GM21576 (cell line): Measurements from ENCODE around the gene FADS6.
"Not testable (repeated sequence)": the region's sequence is repeated elsewhere in the genome, so short reads cannot be mapped to it uniquely, and the experiment has no call there.

ENCODE experiments used
- ATAC-seq: cut with Tn5 transposase; IDR thresholded peaks from one replicate; pipeline ENCODE4 v1.9.1; 2021; ENCODE audit warnings: mild to moderate bottlenecking, moderate library complexity; ENCODE audit not compliant: unreplicated experiment

FADS6 gene

DNA sequence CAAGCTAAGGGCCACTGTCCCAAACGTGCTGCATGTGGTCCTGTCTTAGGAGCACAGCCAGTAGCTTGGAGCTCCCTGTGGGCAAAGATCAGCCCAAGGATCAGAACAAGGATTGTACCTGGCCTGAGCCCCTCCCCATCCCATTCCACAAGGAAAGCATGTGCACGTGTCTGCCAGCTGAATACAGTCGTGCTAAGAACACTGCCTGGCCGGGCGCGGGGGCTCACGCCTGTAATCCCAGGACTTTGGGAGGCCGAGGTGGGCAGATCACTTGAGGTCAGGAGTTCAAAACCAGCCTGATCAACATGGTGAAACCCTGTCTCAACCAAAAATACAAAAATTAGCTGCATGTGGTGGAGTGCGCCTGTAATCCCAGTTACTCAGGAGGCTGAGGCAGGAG is 23.4 kb downstream of the FADS6 start:
- ATAC-seq: not testable (repeated sequence)

DNA sequence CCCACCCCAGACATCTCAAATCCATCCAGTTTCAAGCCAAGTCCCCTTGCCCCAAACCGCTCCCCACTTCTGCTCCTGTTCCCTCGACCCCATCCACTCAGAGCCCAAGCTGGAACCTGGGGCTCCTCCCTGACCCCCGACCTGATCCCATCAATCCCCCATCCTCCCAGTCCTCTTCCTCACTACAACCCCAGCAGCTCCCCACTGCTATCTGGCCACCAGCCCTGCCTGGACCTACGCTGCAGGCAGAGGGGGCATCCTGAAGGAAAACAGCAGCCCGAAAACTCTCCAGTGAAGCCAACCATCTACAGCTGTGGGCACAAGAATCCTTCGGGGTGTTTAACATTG is 24.6 kb downstream of the FADS6 start:
- no peak for ATAC-seq

GRCh38 chr17:74868251-74868907 is 25.1 kb downstream of the FADS6 start:
- ATAC-seq: no peak

DNA sequence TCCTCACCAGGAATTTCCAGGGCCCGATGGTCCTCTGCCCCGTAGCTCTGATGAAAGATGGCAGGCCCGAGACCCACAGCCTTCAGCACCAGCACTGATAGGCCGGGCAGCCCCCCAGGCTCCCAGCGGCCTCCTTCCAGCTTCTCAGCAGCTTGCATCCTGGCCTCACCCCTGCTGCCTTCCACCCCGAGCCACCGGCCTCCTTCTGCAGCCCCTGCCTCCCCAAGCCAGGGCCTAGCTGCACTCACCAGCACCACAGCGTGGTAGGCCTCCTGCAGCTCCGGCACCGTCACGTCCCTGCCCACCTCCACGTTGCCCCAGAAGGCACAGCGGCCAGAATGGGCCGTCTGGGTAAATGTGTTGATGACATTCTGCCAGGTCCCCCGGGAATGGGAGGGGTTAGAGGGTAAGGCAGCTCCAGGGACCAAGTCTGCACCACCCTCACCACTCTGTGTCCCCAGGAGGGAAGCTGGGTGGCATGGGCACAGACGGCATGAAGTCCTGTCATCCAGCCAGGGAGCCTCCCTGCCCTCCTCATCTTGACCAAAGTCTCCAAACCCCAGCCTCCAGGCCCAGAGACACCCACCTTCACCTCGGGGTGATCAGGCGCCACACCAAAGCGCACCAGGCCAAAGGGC is 27.1 kb downstream of the FADS6 start:
- no peak for ATAC-seq

DNA sequence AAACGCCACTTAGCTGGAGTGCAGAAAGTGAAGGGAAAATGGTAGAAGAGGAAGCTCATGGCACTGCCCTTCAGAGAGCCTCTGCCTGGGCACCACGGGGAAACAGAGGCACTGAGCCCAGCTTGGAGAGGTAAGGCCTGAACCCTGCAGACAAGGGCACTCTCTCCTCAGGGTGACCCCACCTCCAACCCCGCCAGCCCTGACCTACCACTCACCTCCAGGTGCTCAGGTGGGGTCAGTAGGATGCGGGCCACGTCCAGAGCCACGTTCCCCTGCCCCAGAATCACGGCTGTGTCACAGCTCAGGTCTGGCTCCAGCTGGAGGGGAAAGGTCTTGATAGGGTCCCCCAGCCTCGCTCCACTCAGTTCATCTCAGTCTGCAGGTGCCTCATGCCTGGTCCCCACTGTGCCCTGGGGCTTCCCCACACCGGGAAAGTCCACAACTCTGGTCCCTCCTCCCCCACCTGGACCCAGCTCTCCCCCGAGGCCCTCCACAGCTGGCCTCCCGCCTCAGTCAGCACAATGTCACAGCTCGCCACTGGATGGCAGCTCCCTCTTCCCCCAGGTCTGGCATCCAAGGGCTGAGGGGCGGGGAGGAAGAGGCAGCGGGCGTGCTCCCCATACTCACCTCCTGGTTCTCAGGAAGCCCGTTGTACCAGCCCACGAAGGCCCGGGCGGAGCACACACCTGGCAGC is 27.8 kb downstream of the FADS6 start:
- no peak for ATAC-seq

GRCh38 chr17:74864866-74865395 is 28.5 kb downstream of the FADS6 start:
- no peak for ATAC-seq

GRCh38 chr17:74864297-74864865 is 29.1 kb downstream of the FADS6 start:
- ATAC-seq: no peak

DNA sequence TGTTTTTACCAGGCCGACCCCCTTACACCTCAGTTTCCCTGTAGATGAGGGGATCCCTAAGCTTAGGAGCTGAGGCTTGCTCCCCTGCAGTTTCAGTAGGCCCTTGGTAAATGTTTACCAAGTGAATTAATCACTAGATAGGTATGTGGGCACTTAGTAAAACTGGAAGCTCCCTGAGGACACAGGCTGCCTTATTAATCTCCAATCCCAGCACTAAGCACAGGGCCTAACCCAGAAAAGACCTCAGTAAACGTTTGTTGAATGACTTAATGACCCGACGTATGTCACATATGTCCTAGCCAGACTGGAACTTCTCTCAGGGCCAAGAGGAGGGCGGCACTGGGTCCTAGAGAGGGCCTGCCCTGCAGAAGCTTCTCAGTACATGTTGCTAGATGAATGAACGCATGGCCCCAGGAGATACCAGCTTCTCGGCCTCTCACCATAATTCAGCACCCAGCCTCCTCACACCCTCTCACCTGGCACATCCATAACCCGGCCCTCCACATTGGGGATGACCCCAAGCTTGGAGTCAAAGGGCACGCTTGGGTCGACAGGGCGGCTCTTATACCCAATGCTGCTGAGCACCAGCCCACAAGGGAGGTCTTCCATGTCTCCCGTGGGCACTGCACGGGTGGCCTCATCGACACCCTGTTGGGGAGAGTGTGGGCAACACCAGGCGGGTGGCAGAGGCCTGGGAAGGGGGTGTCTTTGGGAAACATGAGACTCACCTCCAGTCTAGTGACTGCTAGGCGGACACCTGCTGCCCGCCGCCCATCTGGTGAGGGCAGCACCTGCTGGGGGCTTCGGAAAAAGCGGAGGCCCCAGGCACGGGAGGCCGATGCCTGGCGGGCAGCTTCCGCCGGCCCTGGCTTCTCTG is 29.8 kb downstream of the FADS6 start:
- ATAC-seq: no peak

GRCh38 chr17:74862919-74863318 is 30.5 kb downstream of the FADS6 start:
- ATAC-seq: no peak

DNA sequence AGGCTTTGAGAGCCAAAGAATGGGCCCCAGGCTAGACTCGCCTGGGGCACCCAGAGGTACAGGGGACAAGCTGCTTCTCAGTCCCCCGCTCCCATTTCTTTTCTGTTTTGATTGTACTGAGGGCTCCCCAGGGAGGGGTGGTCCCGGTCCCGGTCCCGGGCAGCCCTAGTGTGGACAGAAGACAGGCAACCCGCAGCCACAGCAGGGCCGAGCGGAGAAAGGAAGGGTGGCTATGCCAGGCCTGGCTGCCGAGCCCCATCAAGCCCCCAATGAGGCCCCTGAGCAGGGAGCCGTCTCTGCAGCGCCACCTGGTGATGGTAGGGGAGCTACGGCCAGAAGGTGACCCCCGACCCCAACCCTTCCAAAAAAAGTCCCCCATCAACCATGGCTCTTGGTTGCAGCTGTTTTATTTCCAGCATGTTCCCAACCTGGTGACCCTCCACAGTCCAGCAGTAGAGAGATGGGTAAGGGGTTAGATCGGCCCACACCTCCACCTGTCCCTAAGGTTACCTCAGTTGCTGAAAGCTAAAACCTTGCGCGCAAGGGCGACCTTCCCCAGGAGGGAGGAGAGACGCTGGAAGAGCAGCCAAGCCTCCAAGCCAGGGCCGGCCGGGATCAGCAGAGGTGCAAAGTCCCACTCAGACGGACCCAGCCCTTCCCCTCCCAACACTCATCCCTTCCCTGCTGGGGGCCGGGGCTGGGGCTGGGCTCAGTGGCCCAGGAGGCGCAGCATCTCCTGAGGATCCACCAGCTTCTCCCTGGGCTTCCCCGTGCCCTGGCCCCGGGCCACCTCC is 31.1 kb downstream of the FADS6 start:
- no peak for ATAC-seq

DNA sequence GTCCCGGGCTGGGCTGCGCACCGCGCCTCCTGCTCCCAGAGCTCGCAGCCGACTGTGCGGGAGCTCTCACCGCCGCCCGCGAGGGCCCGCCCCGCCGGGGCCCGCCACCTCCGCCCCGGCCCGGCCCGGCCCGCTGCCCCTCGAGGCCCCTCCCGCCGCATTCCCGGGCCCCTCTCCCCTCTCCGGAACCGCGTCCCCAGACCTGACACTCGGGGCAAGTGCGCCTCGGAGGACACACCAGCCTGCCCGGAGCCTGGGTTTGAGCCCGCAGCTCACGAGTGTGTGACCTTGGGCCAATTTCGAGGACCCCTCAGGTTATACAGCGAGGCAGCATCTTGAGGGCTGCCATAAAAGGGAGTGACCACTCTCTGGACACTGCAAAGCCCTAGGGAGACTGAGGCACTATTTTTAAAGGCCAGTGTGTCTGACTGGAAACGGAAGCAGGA is 31.7 kb downstream of the FADS6 start:
- no peak for ATAC-seq

DNA sequence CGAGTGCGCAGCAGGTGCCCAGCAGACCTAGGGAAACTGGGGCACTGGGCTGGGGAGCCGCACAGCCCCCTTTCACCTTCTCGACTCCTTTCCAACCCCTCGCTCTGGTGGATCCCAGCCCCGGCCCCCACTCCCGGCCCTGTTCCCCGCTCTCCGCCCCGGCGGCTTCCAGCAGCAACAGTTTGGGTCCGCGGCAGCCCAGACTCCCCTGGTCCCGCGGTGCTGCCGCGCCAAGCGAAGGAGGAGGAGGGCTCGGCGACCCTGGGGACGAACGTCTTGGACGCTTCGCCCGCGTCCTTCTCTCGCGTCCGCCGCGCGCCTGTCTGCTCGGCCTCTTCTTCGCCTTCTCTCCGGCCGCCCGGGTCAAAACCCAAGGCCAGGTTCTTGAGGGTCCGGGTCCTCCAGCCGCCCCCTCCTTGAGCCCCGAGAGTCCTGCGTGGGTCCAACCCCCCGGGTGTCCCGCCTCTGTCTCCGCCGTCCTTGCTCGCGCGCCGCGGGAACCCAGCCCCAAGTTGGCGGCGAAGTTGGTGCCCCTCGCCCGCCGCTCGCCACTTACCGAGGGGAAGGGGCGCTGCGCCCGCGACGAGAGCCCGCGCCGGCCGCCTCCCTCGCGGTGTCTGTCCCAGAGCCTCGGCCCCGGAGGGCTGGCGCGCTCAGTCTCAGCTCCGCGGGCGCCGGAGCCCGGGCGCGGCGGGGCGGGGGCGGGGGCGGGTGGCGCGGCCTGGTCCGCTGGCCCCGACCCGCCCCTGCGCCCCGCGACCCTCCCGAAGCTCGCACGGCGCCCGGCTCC is 32.4 kb downstream of the FADS6 start:
- no peak for ATAC-seq

- ATAC-seq: no peak
These were observed 33.1 kb downstream of the FADS6 start for GRCh38 chr17:74860229-74860871.

DNA sequence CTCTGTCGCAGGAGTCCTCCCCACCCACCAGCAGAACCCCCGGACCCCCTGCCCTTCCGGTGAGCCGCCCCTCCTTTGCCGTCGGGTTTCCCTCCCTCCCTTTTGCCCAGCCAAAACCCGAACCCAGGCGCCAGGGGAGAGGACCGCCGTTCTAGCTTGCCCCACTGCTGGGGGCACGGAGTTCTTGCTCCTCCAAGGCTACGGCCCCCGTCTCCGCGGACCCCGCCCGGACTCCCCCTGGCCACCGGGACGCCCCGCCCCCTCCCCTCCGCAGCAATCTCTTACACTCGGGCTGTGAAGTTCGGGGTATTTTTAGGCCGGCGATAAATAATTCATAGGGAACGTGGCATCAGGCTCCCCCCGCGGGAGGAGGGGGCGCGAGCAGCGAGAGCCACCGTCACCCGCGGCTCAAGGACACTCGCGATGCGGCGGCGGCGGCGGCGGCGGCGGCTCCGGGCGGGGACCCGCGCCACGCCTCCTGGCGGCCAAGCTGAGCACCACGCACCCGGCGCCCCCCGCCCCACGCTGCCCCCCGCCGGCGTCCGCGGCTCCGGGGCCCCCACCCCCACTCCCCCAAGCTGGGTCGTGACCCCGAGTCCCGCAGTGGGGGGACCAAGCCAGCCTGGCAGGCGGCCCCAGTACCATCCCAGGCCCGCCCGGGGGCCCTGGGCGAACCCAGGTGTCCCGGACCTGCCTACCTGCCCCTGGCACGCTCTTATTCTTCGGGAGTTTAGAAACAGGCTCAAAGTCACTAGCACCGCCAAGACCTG is 33.8 kb downstream of the FADS6 start, which contains the start of gene GRIN2C:
TSS of gene GRIN2C (minus strand) at position 427 of the 770 bp plus-strand sequence. CDS start 4,793 bp downstream, outside the sequence.
- ATAC-seq: no peak

DNA sequence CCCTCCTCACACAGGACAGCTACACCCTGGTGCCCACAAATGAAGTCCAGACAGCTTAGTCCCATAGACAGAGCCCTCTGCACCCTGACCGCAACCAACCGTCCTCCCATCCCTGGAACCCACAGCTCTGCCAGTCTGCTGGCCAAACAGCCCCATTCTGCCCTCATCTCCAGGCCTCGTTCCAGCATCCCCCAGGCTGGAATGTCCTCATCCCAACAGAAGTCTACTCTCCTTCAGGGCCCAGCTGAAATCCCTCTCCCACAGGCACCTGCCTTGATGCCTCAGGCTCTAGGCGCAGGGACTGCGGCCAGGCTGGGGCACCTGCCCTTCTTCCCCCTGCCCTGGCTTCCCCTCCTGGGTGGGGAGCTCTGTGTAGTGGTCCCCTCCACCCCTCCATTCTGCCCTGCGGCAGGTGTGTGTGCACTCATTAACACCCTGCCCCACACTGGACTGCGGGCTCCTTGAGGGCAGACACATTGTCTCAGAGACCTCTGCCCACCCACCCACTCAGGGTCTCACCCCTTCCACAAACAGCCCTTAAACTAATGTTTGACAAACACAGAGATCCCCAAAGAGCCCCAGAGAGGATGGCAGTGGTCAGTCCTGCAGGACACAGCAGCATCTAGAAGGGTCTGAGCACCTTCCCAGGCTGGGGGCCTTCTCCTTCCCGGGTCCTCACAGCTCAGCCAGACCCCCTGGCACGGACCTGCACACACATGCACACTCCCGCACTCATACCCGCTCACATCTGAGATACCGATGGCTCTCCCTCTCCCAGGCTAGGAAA is 34.6 kb downstream of the FADS6 start:
- no peak for ATAC-seq

DNA sequence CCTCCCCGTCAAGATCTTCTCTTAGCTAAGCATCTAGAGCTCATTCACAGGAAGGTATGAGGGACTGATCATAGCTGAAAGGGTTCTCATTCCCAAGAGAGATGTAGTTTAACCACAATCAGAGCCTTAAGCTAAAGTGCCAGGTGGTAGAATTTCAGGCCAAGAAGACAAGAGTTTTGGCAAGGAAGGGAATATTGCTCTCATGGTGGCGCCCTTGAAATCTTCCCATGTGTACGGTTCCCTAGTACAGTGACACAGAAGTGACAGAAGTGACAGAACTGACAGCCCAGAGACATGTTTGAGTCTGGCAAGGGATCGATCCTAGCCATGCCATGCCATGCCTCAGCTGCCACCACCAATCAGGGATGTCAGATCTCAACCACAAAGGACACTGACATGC is 36.2 kb downstream of the FADS6 start:
- no peak for ATAC-seq

DNA sequence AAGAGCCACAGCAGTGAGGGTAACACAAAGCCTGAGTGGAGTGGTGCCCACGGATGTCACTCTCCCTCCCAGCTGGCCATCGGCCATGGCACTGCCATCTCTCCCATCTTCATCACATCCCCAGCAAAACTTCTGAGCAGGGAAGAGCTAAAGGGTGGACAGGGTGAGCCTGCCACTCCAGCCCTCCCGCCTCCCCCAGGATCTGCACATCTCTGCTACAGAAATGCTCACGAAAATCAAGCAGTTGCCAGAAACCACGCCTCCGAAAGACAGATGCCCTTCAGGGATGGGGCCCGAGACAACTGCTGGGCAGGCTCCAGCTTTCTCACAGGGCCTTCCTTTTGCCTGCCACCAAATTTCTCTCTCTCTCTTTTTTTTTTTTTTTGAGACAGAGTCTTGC is 37.3 kb downstream of the FADS6 start:
- ATAC-seq: no peak
